NCI-H2227 treated with DMSO at 0.1 percent for 48 hours (cell line): ENCODE data around the gene CLEC5A.
"Not testable (repeated sequence)": the region's sequence is repeated elsewhere in the genome, so short reads cannot be mapped to it uniquely, and the experiment has no call there.

Experiments used
- DNase-seq: peaks from one replicate; lab custom pipeline; 2025; lab: John Stamatoyannopoulos, UW

Gene CLEC5A

GRCh38 chr7:141949021-141949420 is 2.2 kb upstream of the CLEC5A start:
- no peak for DNase-seq

DNA sequence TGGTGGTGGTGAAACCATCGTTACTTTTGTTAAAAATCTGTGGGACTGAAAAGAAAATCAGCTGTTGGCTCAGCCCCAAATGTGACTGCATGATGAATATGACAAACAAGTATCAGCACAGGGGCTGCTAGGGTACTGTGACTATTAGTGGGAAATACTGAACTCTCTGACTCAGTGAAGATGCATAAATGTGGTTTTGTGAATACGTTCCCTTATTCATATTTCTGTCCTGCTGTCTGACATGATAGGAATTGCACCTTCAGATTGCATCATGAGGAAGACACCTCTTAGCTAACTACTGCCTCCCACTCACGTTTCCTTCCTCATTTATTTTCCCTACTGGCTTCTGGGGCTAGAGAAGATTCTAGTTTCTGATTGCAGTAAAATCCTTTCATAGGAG is 1.4 kb downstream of the CLEC5A start:
- no peak for DNase-seq

GRCh38 chr7:141944811-141945210 is 2.0 kb downstream of the CLEC5A start:
- no peak for DNase-seq

GRCh38 chr7:141943846-141944245 is 2.9 kb downstream of the CLEC5A start:
- DNase-seq = no peak

DNA sequence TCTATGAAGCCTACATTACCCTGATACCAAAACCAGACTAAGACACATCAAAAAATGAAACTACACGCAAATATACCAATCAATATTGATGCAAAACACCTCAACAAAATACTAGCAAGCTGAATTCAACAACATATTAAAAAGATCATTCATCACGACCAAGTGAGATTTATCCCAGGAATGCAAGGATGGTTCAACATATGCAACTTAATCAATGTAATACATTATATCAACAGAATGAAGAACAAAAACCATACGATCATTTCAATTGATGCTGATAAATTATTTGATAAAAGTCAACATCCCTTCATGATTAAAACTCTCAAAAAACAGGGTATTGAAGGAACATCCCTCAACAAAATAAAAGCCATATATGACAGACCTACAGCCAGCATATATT is 5.7 kb downstream of the CLEC5A start:
- no peak for DNase-seq

DNA sequence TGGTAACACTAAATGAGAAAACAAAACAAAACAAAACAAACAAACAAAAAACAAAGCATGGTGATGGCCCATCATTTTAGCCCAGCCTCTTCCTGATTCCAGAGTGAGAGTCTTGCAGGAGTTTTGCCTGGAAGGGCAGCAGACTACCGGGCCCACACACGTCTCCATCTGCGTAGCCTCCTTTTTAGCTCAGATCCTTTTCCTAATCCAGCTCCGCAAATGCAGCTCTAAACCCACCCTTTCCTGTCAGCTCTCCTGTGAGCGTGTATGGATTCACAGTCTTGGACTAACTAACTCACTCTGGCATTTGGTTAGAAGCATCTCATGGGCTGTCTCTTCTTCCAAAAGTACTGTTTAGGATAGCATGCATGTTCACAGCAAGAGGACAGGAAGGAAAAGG is 16.6 kb downstream of the CLEC5A start:
- no peak for DNase-seq

DNA sequence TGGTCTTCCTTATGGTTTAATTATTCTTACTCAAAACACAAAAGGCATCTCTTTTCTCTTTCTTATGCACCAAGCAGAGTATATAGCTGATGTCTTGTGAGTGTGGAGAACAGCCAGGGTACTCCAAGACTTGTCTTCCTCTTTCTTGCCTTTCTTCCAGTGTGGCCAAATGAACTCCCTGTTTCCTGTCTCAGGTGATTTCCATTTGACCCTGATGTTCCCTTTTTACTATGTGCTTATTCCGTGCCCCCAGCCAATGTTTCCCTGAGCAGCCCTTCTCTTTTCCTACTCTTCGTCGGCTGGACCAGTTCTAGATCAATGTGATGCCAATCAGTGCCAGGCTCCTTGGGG is 18.0 kb downstream of the CLEC5A start:
- DNase-seq = no peak

DNA sequence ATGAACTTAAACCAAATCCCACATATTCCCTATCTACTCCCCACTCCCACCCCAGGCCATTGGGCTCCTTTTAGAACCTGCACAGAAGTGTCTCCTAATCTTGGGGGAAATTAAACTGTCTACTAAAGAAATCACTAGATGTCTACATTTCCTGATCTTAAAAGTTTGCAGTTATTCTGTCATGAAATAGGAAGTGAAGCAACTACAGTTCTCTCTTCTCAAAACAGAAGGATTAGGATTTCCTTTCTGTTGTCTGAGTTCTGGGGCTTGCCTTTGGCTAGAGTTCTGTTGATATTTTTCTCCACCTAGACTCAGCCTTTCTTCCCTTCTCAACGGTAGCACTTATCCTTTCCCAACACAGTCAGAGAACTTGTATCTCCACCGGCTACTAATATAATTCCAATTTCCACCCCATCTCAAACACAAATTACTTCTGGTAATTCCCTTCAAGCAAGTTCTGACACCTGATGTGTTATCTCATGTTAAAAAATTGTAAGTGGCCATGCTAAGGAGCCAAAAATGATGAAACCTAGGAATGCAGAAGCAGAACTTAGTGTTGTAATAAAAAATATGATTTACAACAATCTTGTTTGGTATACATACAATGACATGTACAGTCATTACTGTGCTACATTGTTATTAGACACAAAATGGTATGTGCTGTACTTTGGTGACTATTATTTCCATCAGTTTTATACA is 18.5 kb downstream of the CLEC5A start:
- no peak for DNase-seq

- DNase-seq = no peak
These were observed 26.5 kb downstream of the CLEC5A start for GRCh38 chr7:141920281-141920680.

DNA sequence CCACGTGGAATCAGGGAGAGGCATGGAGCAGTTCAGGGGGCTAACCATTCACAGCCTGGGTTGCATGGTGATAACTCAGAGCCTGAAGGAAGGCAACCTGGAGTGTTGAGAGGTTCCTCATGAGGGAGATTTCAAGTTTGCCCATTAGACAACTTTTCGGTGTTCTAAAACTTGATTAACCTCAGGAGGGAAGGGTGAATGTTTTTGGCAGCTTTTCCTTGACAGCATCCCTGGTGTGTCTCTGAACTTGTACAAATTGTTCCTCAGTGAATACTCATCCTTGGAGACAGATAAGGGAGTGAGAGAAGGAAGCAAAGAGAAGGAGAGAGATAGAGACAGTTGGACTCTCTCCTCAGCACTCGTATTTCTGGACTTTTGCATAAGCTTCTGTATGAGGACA is 30.7 kb downstream of the CLEC5A start, which contains the start of gene OR9A4:
Gene OR9A4 (plus strand): TSS at position 301 of the 400 bp plus-strand sequence. CDS start 2,477 bp downstream, outside the sequence.
- DNase-seq = no peak

DNA sequence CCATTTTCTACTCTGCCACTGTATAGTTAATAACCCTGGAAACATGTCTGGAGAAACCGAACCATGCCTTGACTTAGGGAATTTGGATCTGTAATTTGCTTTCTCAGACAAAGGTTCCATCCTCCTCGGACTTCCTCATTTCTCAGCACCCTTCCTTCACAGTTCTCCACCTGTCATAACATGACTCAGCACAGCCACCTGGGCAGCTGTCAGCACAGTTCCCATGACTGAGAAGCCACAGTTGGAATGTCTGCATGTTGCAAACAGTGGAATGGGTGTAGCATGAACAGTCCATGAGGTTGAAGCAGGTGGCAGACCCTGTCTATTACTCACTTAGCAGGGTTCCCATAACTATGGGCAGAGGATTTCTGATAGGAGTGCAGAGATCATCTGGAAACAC is 31.2 kb downstream of the CLEC5A start:
- DNase-seq = no peak

GRCh38 chr7:141911391-141911790 is 35.4 kb downstream of the CLEC5A start:
- no peak for DNase-seq

DNA sequence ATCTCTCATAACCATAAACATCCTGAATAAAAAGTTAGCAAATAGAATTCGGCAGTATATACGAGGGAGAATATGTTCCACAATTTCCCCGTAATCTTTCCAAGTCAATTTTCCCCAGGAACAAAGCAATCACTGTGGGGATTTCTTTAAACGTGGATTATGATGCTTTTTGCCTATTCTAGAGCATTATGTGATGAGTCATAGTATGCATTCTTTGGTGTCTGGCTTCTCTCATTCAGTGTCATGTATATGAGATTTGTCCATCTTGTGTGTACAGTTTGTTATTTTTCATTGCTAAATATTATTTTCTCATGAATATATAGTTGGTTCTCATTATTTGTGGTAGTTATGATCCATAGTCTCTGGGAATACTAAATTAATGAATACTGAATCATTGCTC is 40.5 kb downstream of the CLEC5A start:
- no peak for DNase-seq

DNA sequence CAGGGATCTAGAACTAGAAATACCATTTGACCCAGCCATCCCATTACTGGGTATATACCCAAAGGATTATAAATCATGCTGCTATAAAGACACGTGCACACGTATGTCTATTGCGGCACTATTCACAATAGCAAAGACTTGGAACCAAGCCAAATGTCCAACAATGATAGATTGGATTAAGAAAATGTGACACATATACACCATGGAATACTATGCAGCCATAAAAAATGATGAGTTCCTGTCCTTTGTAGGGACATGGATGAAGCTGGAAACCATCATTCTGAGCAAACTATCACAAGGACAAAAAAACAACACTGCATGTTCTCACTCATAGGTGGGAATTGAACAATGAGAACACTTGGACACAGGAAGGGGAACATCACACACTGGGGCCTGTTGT is 47.4 kb downstream of the CLEC5A start:
- DNase-seq = not testable (repeated sequence)

DNA sequence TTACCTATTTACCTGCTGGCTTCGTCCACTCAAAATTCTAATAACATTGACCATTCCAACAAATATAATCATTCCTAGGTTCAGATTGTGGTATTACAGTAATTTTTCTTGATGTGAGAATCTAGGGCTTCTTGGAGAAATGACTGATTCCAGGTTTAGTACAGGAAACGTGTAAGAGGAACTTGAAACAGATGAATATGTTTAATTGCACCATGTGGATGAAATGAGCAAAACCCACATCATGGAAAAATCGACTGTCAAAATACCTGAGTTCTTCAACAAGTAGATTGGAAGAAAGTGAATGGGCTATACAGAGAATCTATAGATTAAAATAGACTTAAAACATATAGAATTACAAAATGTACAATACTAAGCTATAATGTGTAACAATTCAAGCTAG is 55.4 kb downstream of the CLEC5A start:
- no peak for DNase-seq

- DNase-seq = no peak
These were observed 57.5 kb downstream of the CLEC5A start for GRCh38 chr7:141889321-141889720.

DNA sequence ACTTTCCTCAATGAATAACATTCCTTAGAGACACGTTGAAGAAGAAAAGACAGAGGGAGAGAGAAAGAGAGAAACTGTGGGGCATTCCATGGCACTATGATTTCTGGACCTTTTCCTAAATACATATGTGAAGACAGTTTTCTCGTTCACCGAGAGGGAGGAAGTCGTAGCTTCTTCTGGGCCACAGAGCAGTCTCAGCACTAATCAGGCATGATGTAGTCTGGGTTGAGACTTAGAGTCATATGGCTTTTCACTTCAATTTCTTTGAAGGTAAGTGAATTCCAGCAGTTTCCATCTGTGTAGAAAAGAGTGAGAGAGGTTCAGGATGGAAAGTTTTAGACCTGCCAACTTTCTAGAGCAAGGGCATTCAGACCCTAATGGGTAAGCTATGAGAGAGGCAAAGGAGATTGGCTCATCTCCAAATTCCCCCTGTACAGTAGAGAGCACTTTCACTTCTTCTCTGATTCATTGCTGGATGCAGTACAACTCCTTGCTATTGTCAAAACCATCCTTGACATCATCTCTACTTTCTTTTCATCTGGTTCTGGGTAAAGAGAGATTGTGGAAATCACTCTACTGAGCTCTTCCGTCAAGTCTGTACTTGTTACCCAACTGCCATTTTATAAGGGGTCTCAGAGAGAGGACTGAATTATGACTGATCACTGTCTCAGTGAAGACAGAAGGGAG is 62.1 kb downstream of the CLEC5A start:
- DNase-seq = no peak

GRCh38 chr7:141880960-141881359 is 65.8 kb downstream of the CLEC5A start:
- no peak for DNase-seq

GRCh38 chr7:141877365-141877764 is 69.4 kb downstream of the CLEC5A start:
- no peak for DNase-seq
